ENCODE data around the gene HOXC10.

DNA sequence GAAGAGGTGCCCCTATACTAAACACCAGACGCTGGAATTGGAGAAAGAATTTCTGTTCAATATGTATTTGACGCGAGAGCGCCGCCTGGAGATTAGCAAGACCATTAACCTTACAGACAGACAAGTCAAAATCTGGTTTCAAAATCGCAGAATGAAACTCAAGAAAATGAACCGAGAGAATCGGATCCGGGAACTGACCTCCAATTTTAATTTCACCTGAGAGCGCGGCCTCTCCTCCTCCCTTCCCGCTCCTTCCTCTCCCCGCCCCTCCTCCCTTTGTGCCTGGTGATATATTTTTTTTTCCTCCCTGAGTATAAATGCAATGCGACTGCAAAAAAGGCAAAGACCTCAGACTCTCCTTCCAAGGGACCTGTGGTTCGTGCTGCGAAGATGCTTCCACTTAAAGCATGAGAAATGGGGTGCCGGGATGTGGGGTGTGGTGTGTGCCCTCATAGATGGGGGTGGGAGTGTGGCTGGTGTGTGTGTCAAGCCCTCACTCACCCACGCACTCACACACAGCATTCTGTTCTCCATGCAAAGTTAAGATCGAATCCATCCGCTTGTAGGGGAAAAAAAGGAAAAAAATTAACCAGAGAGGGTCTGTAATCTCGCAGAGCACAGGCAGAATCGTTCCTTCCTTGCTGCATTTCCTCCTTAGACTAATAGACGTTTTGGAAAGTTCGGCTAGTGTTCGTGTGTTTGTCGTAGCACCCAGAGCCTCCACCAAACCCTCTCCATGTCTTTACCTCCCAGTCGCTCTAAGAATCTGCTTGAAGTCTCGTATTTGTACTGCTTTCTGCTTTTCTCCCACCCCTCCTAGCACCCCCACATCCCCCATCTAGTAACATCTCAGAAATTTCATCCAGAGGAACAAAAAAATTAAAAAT lies 4.5 kb downstream of the HOXC10 start:
- TF ChIP-seq POLR2A (IDR thresholded peaks at IDR 0.05; ENCODE audit: control extremely low read depth in 1 of 2, low read depth in 2 of 2, low read length in 2 of 2) (no peak), TBP (IDR thresholded peaks at IDR 0.05; ENCODE audit: low read depth, low read length) (no peak), EZH2 (IDR thresholded peaks at IDR 0.05; ENCODE audit: low read depth, low read length, severe bottlenecking) (peak; percentile 48), RAD21 (IDR thresholded peaks at IDR 0.05 in 1 of 2, conservative IDR thresholded peaks at IDR 0.05 in 1 of 2; ENCODE audit: low read depth in 2 of 2, low read length in 2 of 2) (peak; percentile 30 to 42; a peak in 3 of 4 replicates), SP1 (IDR thresholded peaks at IDR 0.05; ENCODE audit: low read depth, low read length) (no peak)
- TF ChIP-seq, protein P1, sequence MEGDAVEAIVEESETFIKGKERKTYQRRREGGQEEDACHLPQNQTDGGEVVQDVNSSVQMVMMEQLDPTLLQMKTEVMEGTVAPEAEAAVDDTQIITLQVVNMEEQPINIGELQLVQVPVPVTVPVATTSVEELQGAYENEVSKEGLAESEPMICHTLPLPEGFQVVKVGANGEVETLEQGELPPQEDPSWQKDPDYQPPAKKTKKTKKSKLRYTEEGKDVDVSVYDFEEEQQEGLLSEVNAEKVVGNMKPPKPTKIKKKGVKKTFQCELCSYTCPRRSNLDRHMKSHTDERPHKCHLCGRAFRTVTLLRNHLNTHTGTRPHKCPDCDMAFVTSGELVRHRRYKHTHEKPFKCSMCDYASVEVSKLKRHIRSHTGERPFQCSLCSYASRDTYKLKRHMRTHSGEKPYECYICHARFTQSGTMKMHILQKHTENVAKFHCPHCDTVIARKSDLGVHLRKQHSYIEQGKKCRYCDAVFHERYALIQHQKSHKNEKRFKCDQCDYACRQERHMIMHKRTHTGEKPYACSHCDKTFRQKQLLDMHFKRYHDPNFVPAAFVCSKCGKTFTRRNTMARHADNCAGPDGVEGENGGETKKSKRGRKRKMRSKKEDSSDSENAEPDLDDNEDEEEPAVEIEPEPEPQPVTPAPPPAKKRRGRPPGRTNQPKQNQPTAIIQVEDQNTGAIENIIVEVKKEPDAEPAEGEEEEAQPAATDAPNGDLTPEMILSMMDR (IDR thresholded peaks at IDR 0.05; ENCODE audit: control extremely low read depth in 1 of 3, insufficient read depth in 1 of 3, low read depth in 1 of 3, low read length in 3 of 3) = peak in 2 of 3 experiments; percentile 35 to 39; a peak in 2 of 4 replicates
- TF ChIP-seq, protein P2, sequence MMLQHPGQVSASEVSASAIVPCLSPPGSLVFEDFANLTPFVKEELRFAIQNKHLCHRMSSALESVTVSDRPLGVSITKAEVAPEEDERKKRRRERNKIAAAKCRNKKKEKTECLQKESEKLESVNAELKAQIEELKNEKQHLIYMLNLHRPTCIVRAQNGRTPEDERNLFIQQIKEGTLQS (IDR thresholded peaks at IDR 0.05; ENCODE audit: insufficient read depth, low read depth, low read length) = no peak
